HepG2 (cell line): ENCODE data around the gene TMED6. TPM values are rescaled to one million over a fixed set of nuclear protein-coding genes. Genes with fewer than 3 reads are reported as not detected.
A peak's percentile ranks its signal among the peaks of the same experiment; 100 is the strongest.

Experiments
- ATF7 ChIP-seq, 2 experiments: fragments of 450-650 bp in 1 of 2; sonication (generic) in 1 of 2; formaldehyde crosslinking in 1 of 2; IDR thresholded peaks; 2 replicates each; pipeline versions ENCODE4 v1.4.0 to v1.6.1; 2016 to 2020; ENCODE audit warnings: antibody characterized with exemption in 1 of 2, mild to moderate bottlenecking in 1 of 2, missing genetic modification reagents in 1 of 2
- ERF ChIP-seq: IDR thresholded peaks from 2 replicates; pipeline ENCODE4 v1.6.1; 2018; ENCODE audit warnings: missing biosample characterization, missing genetic modification reagents
- FOXC1 ChIP-seq: sonication (generic); formaldehyde crosslinking; IDR thresholded peaks from 2 replicates; pipeline ENCODE4 v1.8.0; 2022; ENCODE audit warnings: mild to moderate bottlenecking, missing genetic modification reagents, borderline replicate concordance
- HDAC1 ChIP-seq: sonication (generic); formaldehyde crosslinking; IDR thresholded peaks from 2 replicates; pipeline ENCODE4 v1.5.1; 2020; ENCODE audit warnings: mild to moderate bottlenecking, missing genetic modification reagents
- HDAC2 ChIP-seq: sonication (generic); formaldehyde crosslinking; IDR thresholded peaks from 2 replicates; pipeline ENCODE4 v1.4.0; 2020; ENCODE audit warnings: missing genetic modification reagents
- KAT8 ChIP-seq: IDR thresholded peaks from 2 replicates; pipeline ENCODE4 v1.6.1; 2016; ENCODE audit warnings: missing genetic modification reagents, missing compliant biosample characterization
- KLF13 ChIP-seq: sonication (generic); formaldehyde crosslinking; IDR thresholded peaks from 2 replicates; pipeline ENCODE4 v1.4.0; 2020; ENCODE audit warnings: mild to moderate bottlenecking, missing genetic modification reagents
- LCORL ChIP-seq, 2 experiments: fragments of 450-650 bp in 1 of 2; sonication (generic) in 1 of 2; formaldehyde crosslinking in 1 of 2; IDR thresholded peaks; 2 replicates each; pipeline versions ENCODE4 v1.5.0 to v1.6.1; 2017 to 2020; ENCODE audit warnings: antibody characterized with exemption in 1 of 2, missing genetic modification reagents in 1 of 2
- MEIS1 ChIP-seq: sonication (generic); formaldehyde crosslinking; IDR thresholded peaks from 2 replicates; pipeline ENCODE4 v1.9.0; 2021; ENCODE audit warnings: mild to moderate bottlenecking, missing genetic modification reagents, moderate library complexity, borderline replicate concordance
- MTA3 ChIP-seq: sonication (generic); formaldehyde crosslinking; IDR thresholded peaks from 2 replicates; pipeline ENCODE4 v1.4.0; 2020; ENCODE audit warnings: missing genetic modification reagents
- NAIF1 ChIP-seq: sonication (generic); formaldehyde crosslinking; IDR thresholded peaks from 2 replicates; pipeline ENCODE4 v1.5.0; 2020; ENCODE audit warnings: mild to moderate bottlenecking, missing genetic modification reagents, borderline replicate concordance
- NFIC ChIP-seq: IDR thresholded peaks from 2 replicates; pipeline ENCODE4 v1.6.1; 2012; ENCODE audit warnings: mild to moderate bottlenecking, low read length, inconsistent platforms
- NFYB ChIP-seq: sonication (generic); formaldehyde crosslinking; IDR thresholded peaks from 2 replicates; pipeline ENCODE4 v1.4.0; 2020; ENCODE audit warnings: missing genetic modification reagents
- NONO ChIP-seq, 2 experiments: fragments of 450-650 bp in 1 of 2; sonication (generic) in 1 of 2; formaldehyde crosslinking in 1 of 2; IDR thresholded peaks in 1 of 2; conservative IDR thresholded peaks in 1 of 2; 2 replicates each; pipeline versions ENCODE4 v1.6.1 to v1.8.0; 2017 to 2022; ENCODE audit warnings: mild to moderate bottlenecking in 1 of 2, missing genetic modification reagents in 1 of 2, moderate library complexity in 1 of 2
- PAWR ChIP-seq: sonication (generic); formaldehyde crosslinking; IDR thresholded peaks from 2 replicates; pipeline ENCODE4 v1.4.0; 2020; ENCODE audit warnings: missing genetic modification reagents, mild to moderate bottlenecking, borderline replicate concordance
- POLR2A ChIP-seq, 2 experiments: IDR thresholded peaks; 2 replicates each; pipeline ENCODE4 v1.6.1; 2011; ENCODE audit warnings: low read depth in 2 of 2, low read length in 2 of 2, mild to moderate bottlenecking in 1 of 2, moderate library complexity in 1 of 2; ENCODE audit not compliant: insufficient read depth in 1 of 2
- REPIN1 ChIP-seq: sonication (generic); formaldehyde crosslinking; IDR thresholded peaks from 2 replicates; pipeline ENCODE4 v1.8.0; 2022; ENCODE audit warnings: missing genetic modification reagents, low read depth, mild to moderate bottlenecking, borderline replicate concordance
- RFX3 ChIP-seq: IDR thresholded peaks from 2 replicates; pipeline ENCODE4 v1.6.1; 2016; ENCODE audit warnings: missing biosample characterization, missing genetic modification reagents
- SMARCE1 ChIP-seq: fragments of 450-650 bp; IDR thresholded peaks from 2 replicates; pipeline ENCODE4 v1.6.1; 2017; ENCODE audit warnings: borderline replicate concordance
- ZBTB1 ChIP-seq: sonication (generic); formaldehyde crosslinking; IDR thresholded peaks from 2 replicates; pipeline ENCODE4 v1.4.0; 2020; ENCODE audit warnings: missing genetic modification reagents, borderline replicate concordance
- ZBTB21 ChIP-seq: sonication (generic); formaldehyde crosslinking; IDR thresholded peaks from 2 replicates; pipeline ENCODE4 v1.4.0; 2020; ENCODE audit warnings: missing genetic modification reagents
- ZFP36L1 ChIP-seq: sonication (generic); formaldehyde crosslinking; IDR thresholded peaks from 2 replicates; pipeline ENCODE4 v1.8.0; 2022; ENCODE audit warnings: mild to moderate bottlenecking, missing genetic modification reagents, moderate library complexity
- ZFP41 ChIP-seq: sonication (generic); formaldehyde crosslinking; IDR thresholded peaks from 2 replicates; pipeline ENCODE4 v1.4.0; 2020; ENCODE audit warnings: mild to moderate bottlenecking, missing genetic modification reagents, borderline replicate concordance
- ZNF180 ChIP-seq: sonication (generic); formaldehyde crosslinking; IDR thresholded peaks from 2 replicates; pipeline ENCODE4 v1.4.0; 2020; ENCODE audit warnings: low read depth, missing genetic modification reagents, borderline replicate concordance
- ZNF337 ChIP-seq: sonication (generic); formaldehyde crosslinking; IDR thresholded peaks from 2 replicates; pipeline ENCODE4 v1.5.1; 2020; ENCODE audit warnings: missing genetic modification reagents, low read depth, mild to moderate bottlenecking, borderline replicate concordance
- ZNF549 ChIP-seq: sonication (generic); formaldehyde crosslinking; IDR thresholded peaks from 2 replicates; pipeline ENCODE4 v1.5.0; 2020; ENCODE audit warnings: missing genetic modification reagents
- ZNF629 ChIP-seq: sonication (generic); formaldehyde crosslinking; conservative IDR thresholded peaks from 2 replicates; pipeline ENCODE4 v1.5.0; 2020; ENCODE audit warnings: missing genetic modification reagents
- ZNF709 ChIP-seq: sonication (generic); formaldehyde crosslinking; IDR thresholded peaks from 2 replicates; pipeline ENCODE4 v1.5.0; 2020; ENCODE audit warnings: mild to moderate bottlenecking, missing genetic modification reagents
- ZSCAN22 ChIP-seq: sonication (generic); formaldehyde crosslinking; IDR thresholded peaks from 2 replicates; pipeline ENCODE4 v1.4.0; 2020; ENCODE audit warnings: mild to moderate bottlenecking, missing genetic modification reagents
- polyA plus RNA-seq, 8 experiments: library from polyadenylated mRNA; depleted of rRNA in 3 of 8; stranded (reverse) in 7 of 8; unstranded in 1 of 8; fragments of >200 nt; fragmentation: Illumina TruSeq in 4 of 8; extraction: Trizol in 4 of 8; gene quantifications; 2 replicates each; pipeline versions ENCODE4 v1.2.1 to v1.2.3, GENCODE V29; 2011 to 2016; ENCODE audit warnings: low read depth in 4 of 8, missing spikeins in 1 of 8, mixed read lengths in 1 of 8; ENCODE audit not compliant: insufficient read depth in 1 of 8
- total RNA-seq, 5 experiments: library from RNA; depleted of rRNA; stranded (reverse); fragments of >200 nt; fragmentation: Illumina TruSeq; extraction: Trizol; gene quantifications; 2 replicates each; pipeline ENCODE4 v1.2.3, GENCODE V29; 2016; ENCODE audit warnings: low read depth in 1 of 5
- TF ChIP-seq, protein P1 (sequence below): sonication (generic); formaldehyde crosslinking; IDR thresholded peaks from 2 replicates; pipeline ENCODE4 v1.9.0; 2021; ENCODE audit warnings: missing genetic modification reagents, borderline replicate concordance
- TF ChIP-seq, protein P2 (sequence below): sonication (generic); formaldehyde crosslinking; IDR thresholded peaks from 2 replicates; pipeline ENCODE4 v1.4.0; 2020; ENCODE audit warnings: missing genetic modification reagents

TMED6 gene
- total and polyA plus RNA-seq, 2 of the 13 experiments (the other 11 are each of a cell fraction or from before 2014, with no cell fraction given), result 9.8 to 14.4 TPM

DNA sequence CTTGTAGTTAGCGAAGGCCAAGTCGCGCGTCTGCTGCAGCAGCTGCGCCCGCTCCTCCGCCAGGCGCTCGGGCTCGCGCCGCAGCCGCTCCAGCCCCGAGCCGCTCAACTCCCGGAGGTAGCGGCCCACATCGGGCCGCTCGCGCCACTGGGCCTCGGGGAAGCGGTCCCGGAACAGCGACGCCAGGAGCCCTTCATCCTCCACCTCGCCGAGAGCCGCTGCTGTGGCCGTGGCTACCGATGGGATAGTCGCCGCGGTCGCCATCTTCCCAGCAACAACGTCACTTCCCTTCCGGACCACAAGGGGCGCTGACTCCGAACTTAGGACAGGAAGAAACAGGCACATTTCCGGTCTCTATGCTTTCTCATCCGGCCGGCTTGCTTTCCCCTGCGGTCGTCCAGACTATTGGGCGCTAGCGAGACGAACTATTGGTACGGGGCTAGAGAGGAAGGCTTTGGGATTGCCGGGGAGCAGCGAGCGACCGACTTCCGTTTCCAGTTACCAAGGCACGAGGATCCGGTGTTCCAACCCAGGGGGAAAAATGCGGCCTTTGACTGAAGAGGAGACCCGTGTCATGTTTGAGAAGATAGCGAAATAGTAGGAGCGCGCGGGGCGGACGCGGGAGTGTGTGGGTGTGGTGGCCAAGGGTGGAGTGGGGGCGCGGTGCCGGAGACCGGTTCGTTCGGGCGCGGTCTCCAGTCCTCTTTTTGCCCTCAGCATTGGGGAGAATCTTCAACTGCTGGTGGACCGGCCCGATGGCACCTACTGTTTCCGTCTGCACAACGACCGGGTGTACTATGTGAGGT, 12.1 kb downstream of the TMED6 start, which contains the start of the genes COG8 and NIP7 (continued):
- TF ChIP-seq PAWR (CRISPR knock-in tag), result peak; percentile 86; the same call in 1 of the 2 replicates
- TF ChIP-seq NFIC, result no peak
- peak; percentile 88; the same call in 1 of the 2 replicates for TF ChIP-seq ZNF549 (CRISPR knock-in tag)
- no peak for TF ChIP-seq MTA3
- TF ChIP-seq RFX3, result no peak
- TF ChIP-seq SMARCE1, result no peak
- peak; percentile 93; the same call in 1 of the 2 replicates for TF ChIP-seq ZFP36L1
- TF ChIP-seq ZSCAN22 (CRISPR knock-in tag), result no peak
- TF ChIP-seq ZBTB1 (CRISPR knock-in tag), result no peak
- TF ChIP-seq HDAC1 (CRISPR knock-in tag), result peak; percentile 96
- peak; percentile 91 to 93 for TF ChIP-seq POLR2A (IDR thresholded peaks at IDR 0.05; ENCODE audit: insufficient read depth in 1 of 2, low read depth in 2 of 2, low read length in 2 of 2)
- no peak for TF ChIP-seq LCORL (IDR thresholded peaks at IDR 0.05)
- TF ChIP-seq LCORL (CRISPR knock-in tag; IDR thresholded peaks at IDR 0.05), result no peak; the same call in 1 of the 2 replicates
- TF ChIP-seq NAIF1 (CRISPR knock-in tag), result no peak; the same call in 1 of the 2 replicates
- TF ChIP-seq KAT8 (CRISPR knock-in tag), result peak; percentile 98
- TF ChIP-seq HDAC2 (CRISPR knock-in tag), result peak; percentile 77
- peak; percentile 55; the same call in 1 of the 2 replicates for TF ChIP-seq ZFP41 (CRISPR knock-in tag)
- TF ChIP-seq NONO (IDR thresholded peaks at IDR 0.05), result no peak
- peak; percentile 98 for TF ChIP-seq NONO (CRISPR knock-in tag; conservative IDR thresholded peaks at IDR 0.05)
- peak; percentile 70 for TF ChIP-seq ZNF629 (CRISPR knock-in tag)
- no peak for TF ChIP-seq ZNF180
- TF ChIP-seq ZNF709 (CRISPR knock-in tag), result peak; percentile 98
- peak; percentile 5 for TF ChIP-seq MEIS1 (CRISPR knock-in tag)
- TF ChIP-seq NFYB (CRISPR knock-in tag), result peak; percentile 65
- TF ChIP-seq, protein P1, sequence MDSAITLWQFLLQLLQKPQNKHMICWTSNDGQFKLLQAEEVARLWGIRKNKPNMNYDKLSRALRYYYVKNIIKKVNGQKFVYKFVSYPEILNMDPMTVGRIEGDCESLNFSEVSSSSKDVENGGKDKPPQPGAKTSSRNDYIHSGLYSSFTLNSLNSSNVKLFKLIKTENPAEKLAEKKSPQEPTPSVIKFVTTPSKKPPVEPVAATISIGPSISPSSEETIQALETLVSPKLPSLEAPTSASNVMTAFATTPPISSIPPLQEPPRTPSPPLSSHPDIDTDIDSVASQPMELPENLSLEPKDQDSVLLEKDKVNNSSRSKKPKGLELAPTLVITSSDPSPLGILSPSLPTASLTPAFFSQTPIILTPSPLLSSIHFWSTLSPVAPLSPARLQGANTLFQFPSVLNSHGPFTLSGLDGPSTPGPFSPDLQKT, result peak; percentile 70; the same call in 1 of the 2 replicates
- TF ChIP-seq REPIN1 (CRISPR knock-in tag), result peak; percentile 82; the same call in 1 of the 2 replicates
- TF ChIP-seq FOXC1, result peak; percentile 21; the same call in 1 of the 2 replicates
- peak; percentile 98 for TF ChIP-seq ERF (CRISPR knock-in tag)
- no peak; the same call in 1 of the 2 replicates for TF ChIP-seq KLF13
- TF ChIP-seq ZNF337, result peak; percentile 84
- TF ChIP-seq ZBTB21 (CRISPR knock-in tag), result peak; percentile 74; the same call in 1 of the 2 replicates
- TF ChIP-seq ATF7 (IDR thresholded peaks at IDR 0.05), result no peak
- TF ChIP-seq ATF7 (CRISPR knock-in tag; IDR thresholded peaks at IDR 0.05), result peak; percentile 66
- TF ChIP-seq, protein P2, sequence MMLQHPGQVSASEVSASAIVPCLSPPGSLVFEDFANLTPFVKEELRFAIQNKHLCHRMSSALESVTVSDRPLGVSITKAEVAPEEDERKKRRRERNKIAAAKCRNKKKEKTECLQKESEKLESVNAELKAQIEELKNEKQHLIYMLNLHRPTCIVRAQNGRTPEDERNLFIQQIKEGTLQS (CRISPR knock-in tag), result peak; percentile 51; the same call in 1 of the 2 replicates
